ENCODE data around the gene SLC6A1.

The SLC6A1 gene

GRCh38 chr3:11077466-11077865 lies 84.9 kb downstream of the SLC6A1 start:
- no peaks in the 10 kb centered on the region for H3K4me1 ChIP-seq (ENCODE audit: control insufficient read depth, insufficient read depth, low read length)
- no peaks in the 10 kb centered on the region for H3K27me3 ChIP-seq (ENCODE audit: control insufficient read depth, insufficient read depth, low read length)
- no peak overlapping the region for H3K4me3 ChIP-seq (ENCODE audit: low read length)
- no peaks in the 10 kb centered on the region for H3K9me3 ChIP-seq (ENCODE audit: control insufficient read depth, insufficient read depth, low read length)
- no peaks in the 10 kb centered on the region for H3K36me3 ChIP-seq (ENCODE audit: control insufficient read depth, insufficient read depth, low read length)
- no CpG with 5 or more reads among the region's 2 CpGs for WGBS (ENCODE audit: insufficient coverage, insufficient read length)
- H3K27ac ChIP-seq (ENCODE audit: low read length) = no peak overlapping the region
- DNase-seq (ENCODE audit: low read depth, low spot score) = no peak

- no CpG with 5 or more reads among the region's 5 CpGs for WGBS (ENCODE audit: insufficient coverage, insufficient read length)
Measured at GRCh38 chr3:11078826-11079515, 86.4 kb downstream of the SLC6A1 start.

DNA sequence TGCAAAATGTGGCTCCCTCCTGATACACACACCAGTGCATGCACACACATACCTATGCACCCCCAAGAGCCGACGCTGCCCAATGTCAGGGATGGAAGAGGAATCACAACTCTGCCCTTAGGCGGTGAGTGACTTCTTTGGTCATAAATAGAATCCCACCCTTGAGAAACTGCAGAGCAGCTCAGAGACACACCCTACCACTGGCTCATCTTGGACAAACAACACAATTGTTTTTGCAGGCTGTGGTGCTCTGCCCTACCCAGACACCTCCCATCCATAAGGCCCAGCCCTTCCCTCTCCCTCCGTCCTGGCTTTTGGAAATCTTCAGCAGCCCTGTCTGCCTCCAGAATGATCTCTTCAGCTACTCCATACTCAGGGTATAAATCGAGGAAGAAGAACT lies 87.9 kb downstream of the SLC6A1 start:
- no CpG with 5 or more reads among the region's 5 CpGs for whole genome bisulfite sequencing (ENCODE audit: insufficient coverage, insufficient read length)
- H3K27ac ChIP-seq (ENCODE audit: low read length) = no peak overlapping the region
- no peaks in the 10 kb centered on the region for H3K9me3 ChIP-seq (ENCODE audit: control insufficient read depth, insufficient read depth, low read length)
- no peaks in the 10 kb centered on the region for H3K4me1 ChIP-seq (ENCODE audit: control insufficient read depth, insufficient read depth, low read length)
- H3K36me3 ChIP-seq (ENCODE audit: control insufficient read depth, insufficient read depth, low read length) = no peaks in the 10 kb centered on the region
- no peaks in the 10 kb centered on the region for H3K27me3 ChIP-seq (ENCODE audit: control insufficient read depth, insufficient read depth, low read length)
- H3K4me3 ChIP-seq (ENCODE audit: low read length) = no peak overlapping the region
- DNase-seq (ENCODE audit: low read depth, low spot score) = no peak

More at GRCh38 chr3:11078826-11079515, 86.4 kb downstream of the SLC6A1 start:
- Histone ChIP-seq H3K36me3 (ENCODE audit: control insufficient read depth, insufficient read depth, low read length) (no peaks in the 10 kb centered on the region), H3K27me3 (ENCODE audit: control insufficient read depth, insufficient read depth, low read length) (no peaks in the 10 kb centered on the region), H3K9me3 (ENCODE audit: control insufficient read depth, insufficient read depth, low read length) (no peaks in the 10 kb centered on the region), H3K4me1 (ENCODE audit: control insufficient read depth, insufficient read depth, low read length) (no peaks in the 10 kb centered on the region), H3K4me3 (ENCODE audit: low read length) (no peak overlapping the region), H3K27ac (ENCODE audit: low read length) (no peak overlapping the region)
- no peak for DNase-seq (ENCODE audit: low read depth, low spot score)

- Histone ChIP-seq H3K27me3 (ENCODE audit: control insufficient read depth, insufficient read depth, low read length) (no peaks in the 10 kb centered on the region), H3K4me1 (ENCODE audit: control insufficient read depth, insufficient read depth, low read length) (no peaks in the 10 kb centered on the region), H3K36me3 (ENCODE audit: control insufficient read depth, insufficient read depth, low read length) (no peaks in the 10 kb centered on the region), H3K27ac (ENCODE audit: low read length) (no peak overlapping the region), H3K9me3 (ENCODE audit: control insufficient read depth, insufficient read depth, low read length) (no peaks in the 10 kb centered on the region), H3K4me3 (ENCODE audit: low read length) (no peak overlapping the region)
- no peak for DNase-seq (ENCODE audit: low read depth, low spot score)
- no CpG with 5 or more reads among the region's 2 CpGs for WGBS (ENCODE audit: insufficient coverage, insufficient read length)
Measured at GRCh38 chr3:11084098-11084497, 91.5 kb downstream of the SLC6A1 start.

DNA sequence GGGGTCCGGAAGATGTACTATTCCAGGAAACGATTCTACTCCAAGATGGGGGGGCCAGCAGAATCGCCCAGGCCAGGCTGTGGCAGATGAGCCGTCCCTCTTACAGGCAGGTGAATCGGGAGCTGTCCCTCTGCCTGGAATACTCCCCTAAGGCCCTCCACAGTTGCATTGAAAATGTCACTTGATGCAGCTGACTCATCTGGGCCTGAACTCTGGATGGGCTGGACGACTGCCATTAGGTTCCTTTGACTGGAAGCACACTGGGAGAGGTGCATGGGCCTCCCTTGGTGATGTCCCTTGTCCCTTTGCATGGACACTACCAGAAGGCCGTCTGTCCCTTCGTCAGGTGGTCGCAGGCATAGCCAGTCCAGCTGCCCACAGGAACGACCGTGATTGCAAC lies 92.1 kb downstream of the SLC6A1 start:
- no peak overlapping the region for H3K4me3 ChIP-seq (ENCODE audit: low read length)
- no peaks in the 10 kb centered on the region for H3K27me3 ChIP-seq (ENCODE audit: control insufficient read depth, insufficient read depth, low read length)
- H3K36me3 ChIP-seq (ENCODE audit: control insufficient read depth, insufficient read depth, low read length) = no peaks in the 10 kb centered on the region
- no peak overlapping the region for H3K27ac ChIP-seq (ENCODE audit: low read length)
- no peak for DNase-seq (ENCODE audit: low read depth, low spot score)
- no CpG with 5 or more reads among the region's 11 CpGs for WGBS (ENCODE audit: insufficient coverage, insufficient read length)
- no peaks in the 10 kb centered on the region for H3K9me3 ChIP-seq (ENCODE audit: control insufficient read depth, insufficient read depth, low read length)
- no peaks in the 10 kb centered on the region for H3K4me1 ChIP-seq (ENCODE audit: control insufficient read depth, insufficient read depth, low read length)

DNA sequence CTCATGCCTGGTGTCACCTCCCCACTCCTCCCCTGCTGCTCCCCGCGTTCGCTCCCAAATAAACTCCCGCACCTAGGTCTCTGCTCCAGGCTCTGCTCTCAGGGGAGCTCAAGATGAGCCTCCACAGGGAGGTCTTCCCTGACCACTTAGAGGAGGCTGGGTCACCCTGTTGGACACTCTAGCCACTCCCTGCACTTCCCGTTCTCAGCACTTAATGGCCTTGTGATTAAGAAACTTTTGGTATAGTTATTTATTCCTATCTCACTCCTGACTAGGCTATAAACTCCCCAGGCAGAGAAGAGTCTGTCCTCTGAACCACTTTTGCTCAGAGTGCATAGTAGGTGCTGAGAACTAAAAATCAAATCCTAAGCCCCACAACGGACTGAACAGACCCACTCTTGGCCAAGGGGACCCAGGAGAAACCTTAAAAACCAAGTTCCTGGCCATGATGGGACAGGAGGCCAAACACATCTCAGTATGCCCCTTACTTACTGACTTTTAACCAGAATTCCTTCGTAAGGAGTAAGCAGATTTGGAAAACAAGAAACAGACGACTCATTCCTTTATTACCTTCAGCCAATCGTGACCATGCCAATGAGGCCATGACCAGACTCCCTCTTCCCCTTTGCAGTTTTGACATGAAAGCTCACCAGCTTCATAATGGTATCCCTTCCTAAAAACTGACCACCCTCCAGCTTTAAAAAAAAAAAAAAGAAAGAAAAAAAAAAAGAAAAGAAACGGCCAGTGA lies 92.7 kb downstream of the SLC6A1 start:
- Histone ChIP-seq H3K9me3 (ENCODE audit: control insufficient read depth, insufficient read depth, low read length) (no peaks in the 10 kb centered on the region), H3K27me3 (ENCODE audit: control insufficient read depth, insufficient read depth, low read length) (no peaks in the 10 kb centered on the region), H3K4me1 (ENCODE audit: control insufficient read depth, insufficient read depth, low read length) (no peaks in the 10 kb centered on the region), H3K36me3 (ENCODE audit: control insufficient read depth, insufficient read depth, low read length) (no peaks in the 10 kb centered on the region), H3K4me3 (ENCODE audit: low read length) (no peak overlapping the region), H3K27ac (ENCODE audit: low read length) (no peak overlapping the region)
- no CpG with 5 or more reads among the region's 10 CpGs for WGBS (ENCODE audit: insufficient coverage, insufficient read length)
- no peak for DNase-seq (ENCODE audit: low read depth, low spot score)

DNA sequence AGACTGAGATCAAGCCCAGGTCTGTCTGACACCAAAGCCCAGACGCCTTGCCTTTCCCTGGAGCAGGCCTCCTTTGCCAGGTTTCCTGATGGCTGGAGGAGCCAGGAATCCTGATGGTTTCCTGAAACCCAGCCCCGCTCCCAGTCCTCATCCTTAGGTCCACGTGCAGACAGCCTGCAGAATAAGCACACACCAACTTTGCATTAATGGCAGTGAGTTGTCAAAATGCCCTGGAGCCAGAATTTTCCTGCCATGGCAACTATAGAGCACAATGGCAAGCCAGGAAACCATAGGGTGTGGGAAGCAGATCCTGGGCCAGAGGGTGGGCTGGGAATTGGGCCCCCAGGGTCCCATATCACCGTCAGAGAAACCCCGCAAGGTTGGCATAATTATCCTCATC lies 94.3 kb downstream of the SLC6A1 start:
- H3K4me3 ChIP-seq (ENCODE audit: low read length) = no peak overlapping the region
- no CpG with 5 or more reads among the region's 5 CpGs for WGBS (ENCODE audit: insufficient coverage, insufficient read length)

GRCh38 chr3:11088066-11088465 lies 95.5 kb downstream of the SLC6A1 start:
- WGBS (ENCODE audit: insufficient coverage, insufficient read length) = no CpG with 5 or more reads among the region's 4 CpGs

More for the DNA sequence above, 94.3 kb downstream of the SLC6A1 start:
- no peak overlapping the region for H3K27ac ChIP-seq (ENCODE audit: low read length)
- H3K27me3 ChIP-seq (ENCODE audit: control insufficient read depth, insufficient read depth, low read length) = no peaks in the 10 kb centered on the region
- no peaks in the 10 kb centered on the region for H3K4me1 ChIP-seq (ENCODE audit: control insufficient read depth, insufficient read depth, low read length)
- DNase-seq (ENCODE audit: low read depth, low spot score) = no peak
- H3K9me3 ChIP-seq (ENCODE audit: control insufficient read depth, insufficient read depth, low read length) = no peaks in the 10 kb centered on the region
- no peaks in the 10 kb centered on the region for H3K36me3 ChIP-seq (ENCODE audit: control insufficient read depth, insufficient read depth, low read length)

GRCh38 chr3:11088831-11089230 lies 96.3 kb downstream of the SLC6A1 start:
- Histone ChIP-seq H3K9me3 (ENCODE audit: control insufficient read depth, insufficient read depth, low read length) (no peaks in the 10 kb centered on the region), H3K4me1 (ENCODE audit: control insufficient read depth, insufficient read depth, low read length) (no peaks in the 10 kb centered on the region), H3K27ac (ENCODE audit: low read length) (no peak overlapping the region), H3K4me3 (ENCODE audit: low read length) (no peak overlapping the region), H3K36me3 (ENCODE audit: control insufficient read depth, insufficient read depth, low read length) (no peaks in the 10 kb centered on the region; the same call in 1 of the 2 replicates), H3K27me3 (ENCODE audit: control insufficient read depth, insufficient read depth, low read length) (no peaks in the 10 kb centered on the region)
- no peak for DNase-seq (ENCODE audit: low read depth, low spot score)
- no CpG with 5 or more reads among the region's 4 CpGs for WGBS (ENCODE audit: insufficient coverage, insufficient read length)

More at GRCh38 chr3:11088066-11088465, 95.5 kb downstream of the SLC6A1 start:
- Histone ChIP-seq H3K27ac (ENCODE audit: low read length) (no peak overlapping the region), H3K4me3 (ENCODE audit: low read length) (no peak overlapping the region), H3K36me3 (ENCODE audit: control insufficient read depth, insufficient read depth, low read length) (no peaks in the 10 kb centered on the region), H3K9me3 (ENCODE audit: control insufficient read depth, insufficient read depth, low read length) (no peaks in the 10 kb centered on the region), H3K4me1 (ENCODE audit: control insufficient read depth, insufficient read depth, low read length) (no peaks in the 10 kb centered on the region), H3K27me3 (ENCODE audit: control insufficient read depth, insufficient read depth, low read length) (no peaks in the 10 kb centered on the region)
- no peak for DNase-seq (ENCODE audit: low read depth, low spot score)
